ENCODE data around the gene SDS.
A peak's percentile ranks its signal among the peaks of the same experiment; 100 is the strongest.

SDS gene

DNA sequence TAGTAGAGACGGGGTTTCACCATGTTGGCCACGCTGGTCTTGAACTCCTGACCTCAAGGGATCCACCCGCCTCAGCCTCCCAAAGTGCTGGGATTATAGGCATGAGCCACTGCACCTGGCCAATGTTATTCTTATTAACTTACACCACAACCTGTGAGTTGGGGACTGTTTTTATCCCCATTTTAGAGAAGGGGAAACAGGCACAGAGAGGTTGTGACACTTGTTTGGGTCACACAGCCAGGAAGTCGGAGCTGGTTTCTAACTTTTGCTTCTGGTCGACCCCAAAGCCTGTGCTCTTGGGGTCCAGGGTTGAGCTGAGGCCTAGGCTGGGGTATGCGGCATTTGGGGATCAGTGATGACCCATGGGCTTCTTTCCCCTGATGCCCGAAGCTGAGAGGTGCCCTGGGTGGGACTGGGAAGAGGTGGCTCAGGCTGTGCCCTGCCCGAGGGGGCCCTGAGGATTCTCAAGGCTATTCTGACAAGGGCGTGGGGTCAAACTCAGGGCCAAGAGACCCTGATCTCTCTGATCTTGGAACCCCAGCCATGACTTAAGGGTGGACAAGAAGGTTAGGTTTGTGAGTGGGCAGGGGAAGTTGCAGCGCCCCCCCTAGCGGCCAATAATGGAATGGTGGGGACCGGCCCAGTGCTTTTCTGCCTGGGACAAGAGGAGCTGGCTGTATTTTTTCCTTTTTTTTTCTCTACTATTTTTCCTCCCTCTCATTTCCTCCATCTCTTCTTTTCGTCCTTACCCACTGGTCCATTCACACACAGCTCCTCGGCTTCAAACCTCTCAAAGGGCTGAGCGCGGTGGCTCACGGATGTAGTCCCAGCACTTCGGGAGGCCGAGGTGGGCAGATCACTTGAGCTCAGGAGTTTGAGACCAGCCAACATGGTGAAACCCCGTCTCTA is 21.5 kb upstream of the SDS start:
- peak; percentile 30 for DNase-seq (ENCODE audit: low read depth)

DNA sequence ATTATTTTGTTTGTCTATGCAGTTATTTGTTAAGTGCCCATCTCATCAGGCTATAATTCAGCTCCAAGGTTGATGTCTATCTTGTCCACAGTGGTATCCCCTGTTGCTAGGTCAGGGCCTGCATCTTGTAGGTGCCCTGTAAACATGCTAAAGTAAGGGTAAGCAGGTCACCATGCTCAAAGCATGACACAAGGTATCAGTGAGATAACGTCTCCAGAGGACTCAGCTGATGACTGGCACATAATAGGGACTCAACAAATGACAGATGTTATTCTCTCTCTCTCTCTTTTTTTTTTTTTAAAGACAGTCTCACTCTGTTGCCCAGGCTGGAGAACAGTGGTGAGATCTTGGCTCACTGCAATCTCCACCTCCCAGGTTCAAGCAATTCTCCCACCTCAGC is 20.8 kb upstream of the SDS start:
- DNase-seq (ENCODE audit: low read depth): no peak

DNA sequence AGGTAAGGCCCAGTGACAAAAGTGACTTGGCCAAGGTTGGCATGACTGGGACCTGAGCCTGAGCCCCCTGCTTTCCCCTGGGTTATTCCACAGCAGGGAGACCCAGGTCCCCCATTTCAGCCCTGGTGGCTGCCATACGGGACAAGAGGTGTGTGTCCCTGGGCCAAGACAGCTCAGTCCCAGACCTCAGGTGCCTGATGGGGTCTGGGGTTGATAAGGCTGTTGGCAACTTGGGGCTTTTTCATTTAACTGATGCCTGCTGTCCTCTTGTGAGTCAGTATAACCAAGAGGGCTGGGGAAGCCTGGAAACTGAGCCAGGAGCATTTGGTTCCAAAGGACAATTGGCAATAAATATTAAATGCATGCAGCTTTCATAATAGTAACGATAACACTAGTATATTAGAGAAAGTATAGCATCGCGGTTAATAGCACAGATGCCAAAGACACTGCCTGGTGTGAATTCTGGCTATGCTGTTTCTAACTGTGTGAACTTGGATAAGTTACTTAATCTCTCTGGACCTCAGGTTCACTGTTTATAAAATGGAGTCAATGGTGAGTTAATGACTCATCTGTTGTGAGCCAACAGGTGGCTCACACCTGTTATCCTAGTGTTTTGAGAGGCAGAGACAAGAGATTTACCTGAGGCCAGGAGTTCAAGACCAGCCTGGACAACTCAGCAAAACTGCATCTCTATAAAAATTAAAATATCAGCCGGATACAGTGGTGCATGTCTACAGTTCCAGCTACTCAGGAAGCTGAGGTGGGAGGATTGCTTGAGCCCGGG is 19.4 kb upstream of the SDS start:
- DNase-seq (ENCODE audit: low read depth): no peak

DNA sequence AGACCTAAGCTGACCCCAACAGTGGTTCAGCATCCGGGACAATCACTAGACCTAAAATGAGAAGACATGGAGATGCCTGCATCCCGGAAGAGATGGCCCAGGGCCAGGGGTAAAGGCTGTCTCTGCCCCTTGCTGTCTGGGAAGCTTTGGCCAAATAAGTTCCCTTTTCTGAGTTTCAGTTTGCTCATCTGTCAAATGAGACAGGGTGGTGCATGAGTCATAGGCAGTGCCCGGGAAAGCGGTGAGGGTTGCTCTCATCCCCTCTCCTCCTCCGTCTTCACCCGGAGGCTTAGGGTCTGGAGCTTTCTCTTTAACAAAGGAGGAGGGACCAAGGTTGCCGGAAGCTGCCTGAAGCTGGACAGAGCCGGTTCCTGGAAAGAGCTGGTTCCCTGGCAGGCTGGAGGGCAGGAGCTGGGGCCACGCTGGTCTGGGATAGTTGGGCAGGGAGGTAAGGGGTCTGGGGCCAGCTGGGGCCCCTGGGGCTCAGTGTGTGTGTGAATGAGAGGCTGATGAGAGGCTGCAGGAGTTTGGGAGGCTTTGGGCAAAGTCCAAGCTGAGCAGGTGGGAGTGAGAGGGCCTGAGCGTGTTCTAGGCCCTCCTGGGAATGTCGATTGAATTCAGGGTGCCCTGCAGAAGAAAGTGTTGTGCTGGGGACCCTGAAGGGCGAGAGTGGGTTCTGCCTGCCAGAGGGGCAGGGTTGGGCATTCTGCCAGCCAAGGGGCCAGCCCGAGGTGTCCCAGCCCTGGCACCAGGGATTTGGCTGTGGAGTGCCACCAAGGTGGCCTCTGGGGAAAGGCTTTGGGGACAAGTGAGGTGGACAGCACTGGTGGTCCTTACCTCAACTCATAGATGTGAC is 18.6 kb upstream of the SDS start, which contains the start of gene SDSL:
Gene SDSL (plus strand): TSS at position 351 of the 856 bp plus-strand sequence. CDS start 5,603 bp downstream, outside the sequence.
- DNase-seq (ENCODE audit: low read depth): peak; percentile 81

DNA sequence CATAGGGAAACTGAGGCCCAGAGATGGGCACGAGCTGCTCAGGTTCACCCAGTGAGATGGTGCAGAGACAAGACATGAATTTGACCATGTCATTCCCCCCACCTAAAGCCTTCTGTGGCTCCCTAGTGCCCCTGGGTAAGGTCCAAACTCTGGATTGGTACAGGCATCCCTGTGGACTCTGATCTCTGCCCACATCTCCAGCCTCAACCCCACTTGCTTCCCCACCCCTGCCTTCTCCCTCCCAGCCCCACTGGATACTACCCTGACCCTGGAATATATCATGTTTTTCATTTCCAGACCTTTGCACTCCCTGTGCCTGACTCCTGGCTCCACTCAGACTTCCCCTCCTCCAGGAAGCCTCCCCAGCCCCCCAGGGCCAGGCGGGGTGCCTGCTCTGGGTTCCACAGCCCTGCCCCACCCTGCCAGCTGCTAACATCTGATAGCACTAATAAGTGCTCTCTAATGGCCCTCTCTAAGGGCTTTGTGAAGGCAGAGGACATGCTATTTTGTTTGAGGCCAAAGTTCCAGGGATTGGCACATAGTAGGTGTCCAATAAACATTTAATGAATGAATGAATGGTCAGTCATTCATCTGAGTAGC is 17.4 kb upstream of the SDS start:
- no peak for DNase-seq (ENCODE audit: low read depth)

DNA sequence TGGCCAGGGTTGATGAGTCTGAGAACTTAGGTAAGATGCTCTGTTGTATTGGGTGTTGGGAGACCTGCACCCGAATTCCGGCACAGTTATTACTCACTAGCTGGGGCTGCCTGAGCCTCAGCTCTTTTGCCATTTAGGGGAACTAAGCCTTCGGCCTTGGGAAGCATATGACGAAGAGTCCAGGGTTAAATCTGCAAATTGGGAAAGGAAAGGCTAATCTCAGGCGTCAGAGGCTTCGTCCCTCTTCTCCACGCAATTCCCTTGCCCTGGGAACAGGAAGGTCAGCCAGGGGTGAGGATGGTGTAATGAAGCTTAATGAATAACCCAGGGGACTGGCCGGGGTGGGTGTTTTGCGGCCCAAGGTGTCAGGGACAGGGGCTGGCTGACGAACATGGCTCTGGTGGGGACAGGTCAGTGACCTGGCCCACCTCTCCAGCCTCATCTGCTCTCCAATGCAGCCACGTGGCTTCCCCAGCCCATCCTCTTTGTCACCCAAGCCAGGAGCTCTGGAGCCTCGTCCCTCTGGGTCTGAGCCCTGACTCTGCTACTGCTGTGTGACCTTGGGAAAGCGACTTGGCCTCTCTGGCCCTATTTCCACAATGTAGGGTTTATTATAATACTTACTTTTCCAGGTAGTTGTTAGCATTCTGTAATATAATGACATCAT is 14.7 kb upstream of the SDS start:
- DNase-seq (ENCODE audit: low read depth): peak; percentile 18

DNA sequence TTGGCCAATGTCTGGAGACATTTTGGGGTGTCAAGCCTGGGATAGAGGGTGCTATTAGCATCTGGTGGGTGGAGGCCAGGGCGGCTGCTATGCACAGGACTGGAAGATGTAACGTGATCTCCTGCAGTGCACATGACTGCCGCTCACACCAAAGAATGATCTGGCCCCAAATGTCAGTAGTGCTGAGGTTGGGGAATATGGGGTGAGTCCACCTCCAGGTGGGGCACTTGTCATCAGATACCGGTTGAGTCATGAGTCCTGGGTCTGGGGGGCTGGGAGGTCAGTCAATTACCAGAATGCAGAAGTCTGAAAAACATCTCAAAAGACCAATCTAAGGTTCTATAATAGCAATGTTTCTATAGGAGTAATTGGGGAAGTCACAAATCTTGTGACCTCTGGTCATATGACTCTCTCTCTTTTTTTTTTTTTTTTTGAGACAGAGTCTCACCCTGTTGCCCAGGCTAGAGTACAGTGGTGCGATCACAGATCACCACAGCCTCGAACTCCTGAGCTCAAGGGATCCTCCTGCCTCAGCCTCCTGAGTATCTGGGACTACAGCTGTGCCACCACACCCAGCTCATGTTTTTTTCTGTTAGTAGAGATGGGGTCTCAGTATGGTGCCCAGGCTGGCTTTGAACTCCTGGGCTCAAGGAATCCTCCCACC is 12.5 kb upstream of the SDS start:
- no peak for DNase-seq (ENCODE audit: low read depth)

DNA sequence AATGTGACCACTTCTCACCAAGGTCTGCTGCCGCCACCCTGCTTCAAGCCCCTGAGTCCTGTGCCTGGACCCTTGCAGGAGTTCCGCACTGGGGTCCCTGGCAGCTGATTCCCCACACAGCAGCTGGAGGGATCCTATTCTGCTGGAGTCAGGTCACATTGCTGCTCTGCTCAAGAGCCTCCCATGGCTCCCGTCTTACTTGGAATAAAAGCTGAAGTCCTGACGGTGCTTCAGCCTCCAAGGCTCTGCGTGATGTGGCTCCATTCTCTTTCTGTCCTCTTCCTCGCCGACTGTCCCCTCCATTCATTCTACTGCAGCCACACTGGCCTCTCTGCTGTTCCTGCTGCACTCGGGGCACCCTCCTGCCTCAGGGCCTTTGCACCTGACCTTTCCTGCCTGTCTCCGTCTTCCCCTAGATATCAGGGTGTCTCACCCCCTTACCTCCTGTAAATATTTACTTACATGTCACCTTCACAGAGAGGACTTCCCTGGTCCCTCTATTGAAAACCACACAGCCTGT is 10.9 kb upstream of the SDS start:
- DNase-seq (ENCODE audit: low read depth): no peak

DNA sequence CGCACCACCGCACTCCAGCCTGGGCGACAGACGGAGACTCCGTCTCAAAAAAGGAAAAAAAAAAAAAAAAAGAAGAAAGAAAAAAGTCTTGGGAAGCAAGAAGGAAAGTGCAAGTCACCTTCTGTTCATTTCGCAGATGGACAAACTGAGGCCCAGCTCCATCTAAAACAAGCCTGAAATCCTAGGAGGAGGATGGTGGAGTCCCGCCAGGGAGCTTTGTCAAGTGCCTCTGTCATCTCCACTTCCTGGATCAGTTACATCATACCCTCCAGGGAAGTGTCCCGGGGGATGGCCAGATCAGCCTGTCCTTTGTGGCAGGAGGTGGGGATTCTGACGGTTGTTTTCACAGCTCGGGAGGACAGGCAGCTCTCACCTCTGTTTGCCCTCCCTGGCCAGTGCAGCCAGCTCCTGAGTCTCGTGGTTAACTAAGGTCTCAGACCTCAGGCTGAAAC is 9.8 kb upstream of the SDS start:
- no peak for DNase-seq (ENCODE audit: low read depth)

DNA sequence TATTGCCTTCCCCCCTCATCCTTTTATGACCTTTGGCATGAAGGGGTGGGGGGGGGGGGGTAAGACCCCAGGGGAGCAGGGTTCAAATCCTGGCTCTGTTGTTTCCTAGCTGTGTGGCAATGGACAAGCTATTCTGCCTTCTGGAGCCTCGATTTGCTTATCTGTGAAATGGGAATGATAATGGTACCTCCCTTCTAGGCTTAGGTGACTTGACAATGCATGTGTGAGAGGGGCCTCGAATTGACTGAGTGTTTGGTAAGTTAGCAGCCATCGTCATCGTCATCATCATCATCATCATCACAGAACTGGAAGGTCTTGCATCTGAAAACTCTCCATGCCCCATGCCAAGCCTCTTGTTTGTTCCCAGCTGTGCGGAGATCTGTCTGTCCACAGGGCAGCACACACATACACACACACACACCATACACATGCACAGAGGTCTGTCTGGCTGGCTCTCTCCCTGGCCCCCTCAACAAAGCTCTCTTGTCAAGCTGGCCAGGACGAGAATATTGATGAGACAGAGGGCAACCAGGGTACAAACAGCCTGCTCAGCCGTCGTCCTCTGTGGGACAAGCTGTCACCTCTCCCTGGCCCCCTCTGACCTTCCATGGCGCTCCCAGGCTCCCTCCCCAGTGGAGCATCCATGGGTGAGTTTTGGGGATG is 5.9 kb upstream of the SDS start:
- no peak for DNase-seq (ENCODE audit: low read depth)

DNA sequence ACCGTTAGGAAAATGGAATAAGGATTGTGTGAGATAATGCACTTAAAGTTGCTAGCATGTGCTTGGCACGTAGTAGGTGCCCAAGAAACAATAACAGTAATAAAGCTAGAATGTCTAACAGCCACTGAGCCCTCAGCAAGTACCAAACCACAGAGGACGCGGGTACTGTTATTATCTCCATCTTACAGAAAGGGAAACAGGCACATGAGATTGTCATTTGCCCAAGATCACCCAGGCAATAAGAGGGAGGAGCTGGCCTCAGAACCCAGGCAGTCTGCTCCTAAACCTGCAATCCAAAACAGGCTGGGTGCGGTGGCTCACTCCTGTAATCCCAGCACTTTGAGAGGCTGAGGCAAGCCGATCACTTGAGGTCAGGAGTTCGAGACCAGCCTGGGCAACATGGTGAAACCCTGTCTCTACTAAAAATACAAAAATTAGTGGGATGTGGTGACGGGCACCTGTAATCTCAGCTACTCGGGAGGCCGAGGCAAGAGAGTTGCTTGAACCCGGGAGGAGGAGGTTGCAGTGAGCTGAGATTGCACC is 5.1 kb upstream of the SDS start:
- DNase-seq (ENCODE audit: low read depth): no peak

DNA sequence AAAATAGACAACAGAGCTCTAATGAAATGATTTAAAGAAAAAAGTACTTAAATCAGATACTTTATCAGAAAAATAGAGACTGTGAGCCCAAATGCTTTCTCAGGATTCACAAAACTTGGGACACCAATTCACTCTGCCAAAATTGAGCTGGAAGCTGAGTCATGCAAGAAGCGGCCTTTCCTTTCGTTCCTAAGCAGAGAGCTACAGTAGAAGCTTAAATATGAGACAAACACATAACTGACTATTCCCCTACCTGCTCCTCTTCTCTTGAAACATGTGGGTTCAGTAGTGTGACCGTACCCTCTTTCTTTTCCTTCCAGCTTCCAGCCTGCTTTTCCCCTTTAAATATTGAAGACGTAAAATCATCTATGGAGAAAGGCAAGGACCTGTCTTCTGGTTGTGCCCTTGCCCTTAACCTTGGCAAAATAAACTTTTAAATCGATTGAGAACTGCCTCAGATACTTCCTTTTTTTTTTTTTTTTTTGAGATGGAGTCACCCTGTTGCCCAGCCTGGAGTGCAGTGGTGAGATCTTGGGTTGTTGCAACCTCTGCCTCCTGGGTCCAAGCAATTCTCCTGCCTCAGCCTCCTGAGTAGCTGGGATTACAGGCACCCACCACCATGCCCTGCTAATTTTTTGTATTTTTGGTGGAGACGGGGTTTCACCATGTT is 4.4 kb upstream of the SDS start:
- peak; percentile 64 for DNase-seq (ENCODE audit: low read depth)

DNA sequence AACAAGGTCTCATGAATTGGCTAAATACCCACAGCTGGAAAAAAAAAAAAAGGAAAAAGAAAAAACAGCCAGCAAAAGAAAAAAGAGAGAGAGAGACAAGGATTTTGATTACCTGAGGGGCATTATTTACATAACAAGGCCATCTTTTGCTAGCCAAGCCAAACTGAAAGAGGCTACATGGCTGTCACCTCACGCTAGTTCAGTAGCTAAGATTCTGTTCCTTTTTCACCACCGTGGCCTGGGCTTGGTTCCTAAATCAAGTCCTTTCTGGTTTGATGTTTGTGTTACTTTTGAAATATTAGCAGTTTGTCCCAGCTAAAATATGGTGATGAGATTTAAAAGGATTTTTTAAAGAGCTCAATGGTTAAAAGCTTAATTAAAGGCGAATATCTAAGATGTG is 2.0 kb upstream of the SDS start:
- no peak for DNase-seq (ENCODE audit: low read depth)

DNA sequence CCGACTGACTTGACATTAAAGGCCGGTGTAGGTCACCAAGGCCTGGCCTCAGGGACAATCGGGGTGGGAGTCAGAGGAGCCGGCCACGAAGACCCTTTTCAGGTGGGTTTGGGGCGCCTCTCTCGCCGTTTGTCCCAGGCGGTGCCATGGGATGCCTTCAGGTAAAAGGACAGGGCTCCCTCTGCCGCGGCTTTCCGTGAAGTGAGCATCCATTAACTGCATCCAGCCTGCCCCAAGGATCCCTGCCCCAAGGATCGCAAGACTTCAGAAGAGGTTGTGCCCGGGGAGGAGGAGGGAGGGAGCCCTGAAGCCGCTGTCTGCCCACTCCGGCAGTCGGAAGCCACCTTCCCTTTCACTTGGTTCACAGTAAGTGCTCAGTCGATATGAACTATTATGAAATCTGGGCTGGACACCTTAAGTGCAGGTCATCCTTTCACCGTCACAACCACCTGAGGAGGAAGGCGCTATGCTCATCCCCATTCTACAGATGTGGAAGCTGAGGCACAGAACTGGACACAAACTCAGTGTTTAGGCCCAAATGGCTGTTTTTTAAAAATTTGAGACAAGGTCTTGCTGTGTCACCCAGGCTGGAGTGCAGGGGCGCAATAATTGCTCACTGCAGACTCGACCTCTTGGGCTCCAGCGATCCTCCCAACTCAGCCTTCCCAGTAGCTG is 964 bp downstream of the SDS start:
- no peak for DNase-seq (ENCODE audit: low read depth)

DNA sequence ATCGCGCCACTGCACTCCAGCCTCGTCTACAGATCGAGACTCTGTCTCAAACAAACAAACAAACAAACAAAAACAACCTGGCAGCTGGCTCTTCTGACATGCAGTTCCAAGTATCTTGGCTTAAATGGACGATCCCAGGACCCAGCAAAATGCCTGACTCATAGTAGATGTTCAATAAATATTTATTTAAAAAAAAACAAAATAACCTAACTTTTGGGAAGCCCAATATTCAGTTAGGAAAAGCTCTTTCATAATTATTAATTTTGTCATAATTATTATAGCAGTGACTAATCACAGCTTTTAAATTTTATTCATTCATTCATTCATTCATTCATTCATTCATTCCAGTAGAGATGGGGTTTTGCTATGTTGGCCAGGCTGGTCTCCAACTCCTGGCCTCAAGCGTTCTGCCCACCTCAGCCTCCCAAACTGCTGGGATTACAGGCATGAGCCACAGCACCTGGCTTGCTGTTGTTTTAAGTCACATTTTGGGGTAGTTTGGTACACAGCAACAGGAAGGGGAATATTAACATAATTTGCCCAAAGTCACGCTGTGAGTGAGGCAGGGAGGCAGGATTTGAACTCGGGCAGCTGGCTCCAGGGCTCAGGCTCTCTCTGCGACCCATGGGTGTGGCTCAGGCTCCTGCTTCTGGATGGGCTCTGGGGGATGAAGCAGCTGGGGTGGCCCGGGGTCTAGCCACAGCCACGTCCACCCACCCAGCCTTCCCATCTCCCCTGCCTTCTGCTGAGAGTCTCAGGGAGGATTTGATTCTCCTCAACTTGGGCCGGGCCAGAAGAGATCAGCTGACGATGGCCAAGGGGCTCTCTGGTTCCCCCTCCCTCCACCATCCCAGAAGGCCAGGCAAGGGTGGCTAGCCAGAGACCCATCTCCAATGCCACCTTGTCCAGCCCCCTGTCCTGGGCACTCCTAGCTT is 2.4 kb downstream of the SDS start:
- no peak for DNase-seq (ENCODE audit: low read depth)

DNA sequence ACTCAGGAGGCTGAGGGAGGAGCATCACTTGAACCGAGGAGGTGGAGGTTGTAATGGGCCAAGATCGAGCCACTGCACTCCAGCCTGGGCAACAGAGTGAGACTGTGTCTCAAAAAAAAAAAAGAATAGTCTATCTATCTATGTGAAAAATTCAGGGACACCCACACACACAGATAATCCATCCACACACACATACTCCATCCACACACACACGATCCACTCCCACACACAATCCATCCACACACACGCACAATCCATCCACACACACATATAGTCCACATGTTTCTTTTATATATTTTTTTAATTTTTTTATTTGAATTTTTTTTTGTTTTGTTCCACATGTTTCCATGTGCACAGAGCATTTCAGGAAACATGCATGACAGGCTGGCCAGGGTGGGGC is 3.3 kb downstream of the SDS start:
- DNase-seq (ENCODE audit: low read depth): no peak

DNA sequence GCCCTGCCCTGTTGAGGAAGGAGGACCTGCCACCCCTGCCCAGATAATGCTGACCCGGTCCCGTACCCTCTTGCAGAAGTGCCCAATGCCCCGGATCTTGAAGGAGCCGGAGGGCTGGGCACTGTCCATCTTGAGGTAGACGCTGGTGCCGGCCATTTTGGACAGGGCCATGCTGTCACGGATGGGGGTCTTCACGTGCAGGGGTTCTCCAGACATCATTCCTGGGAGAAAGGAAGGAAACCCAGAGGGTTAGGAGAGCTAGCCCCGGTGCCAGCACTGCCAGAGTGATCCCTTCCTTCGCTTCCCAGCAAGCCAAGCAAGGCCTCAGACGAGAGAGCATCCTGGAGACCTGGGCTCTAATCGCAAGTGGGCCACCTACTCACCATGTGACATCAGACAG is 4.2 kb downstream of the SDS start:
- DNase-seq (ENCODE audit: low read depth): no peak
